IPS-20b (cell line): ENCODE results near the gene TRPM3.
"Not testable (repeated sequence)": the region's sequence is repeated elsewhere in the genome, so short reads cannot be mapped to it uniquely, and the experiment has no call there.

Experiments
- H3K27ac ChIP-seq: one replicate; pipeline ENCODE4 v1.5.1; 2013; ENCODE audit warnings: low read length
- H3K27me3 ChIP-seq: 2 replicates; pipeline ENCODE4 v1.6.1; 2013; ENCODE audit warnings: mild to moderate bottlenecking, low read length, inconsistent platforms; ENCODE audit not compliant: insufficient read depth
- H3K36me3 ChIP-seq: 2 replicates; pipeline ENCODE4 v1.6.1; 2013; ENCODE audit warnings: low read depth, mild to moderate bottlenecking, inconsistent platforms, low read length, moderate library complexity; ENCODE audit not compliant: insufficient read depth
- H3K4me1 ChIP-seq: 2 replicates; pipeline ENCODE4 v1.6.1; 2013; ENCODE audit warnings: mild to moderate bottlenecking, control low read depth, inconsistent platforms, low read length, moderate library complexity; ENCODE audit not compliant: insufficient read depth
- H3K4me3 ChIP-seq: 2 replicates; pipeline ENCODE4 v1.5.1; 2013; ENCODE audit warnings: mild to moderate bottlenecking, low read length, inconsistent platforms
- H3K9ac ChIP-seq: 2 replicates; pipeline ENCODE4 v1.6.1; 2013; ENCODE audit warnings: low read depth, mild to moderate bottlenecking, inconsistent platforms, low read length, moderate library complexity
- H3K9me3 ChIP-seq: 2 replicates; pipeline ENCODE4 v1.6.1; 2013; ENCODE audit warnings: mild to moderate bottlenecking, low read depth, low read length, inconsistent platforms; ENCODE audit not compliant: insufficient read depth

Gene TRPM3

GRCh38 chr9:70644627-70645026 lies 476.8 kb downstream of the TRPM3 start:
- H3K9me3 ChIP-seq, H3K36me3 ChIP-seq, H3K27me3 ChIP-seq, H3K4me3 ChIP-seq, H3K9ac ChIP-seq, H3K4me1 ChIP-seq, H3K27ac ChIP-seq: not testable (repeated sequence)

- H3K9ac ChIP-seq = no peak overlapping the region
- H3K4me1 ChIP-seq = no peaks in the 10 kb centered on the region
- H3K9me3 ChIP-seq = no peaks in the 10 kb centered on the region
- H3K27me3 ChIP-seq = no peaks in the 10 kb centered on the region
- H3K4me3 ChIP-seq = no peak overlapping the region
- H3K36me3 ChIP-seq = no peaks in the 10 kb centered on the region
- no peak overlapping the region for H3K27ac ChIP-seq
Observed at GRCh38 chr9:70642341-70642740, 479.1 kb downstream of the TRPM3 start.

- Histone ChIP-seq H3K9me3 (no peaks in the 10 kb centered on the region), H3K4me3 (no peak overlapping the region), H3K4me1 (no peaks in the 10 kb centered on the region), H3K27ac (no peak overlapping the region), H3K27me3 (no peaks in the 10 kb centered on the region), H3K36me3 (no peaks in the 10 kb centered on the region), H3K9ac (no peak overlapping the region)
Observed at GRCh38 chr9:70641631-70642030, 479.8 kb downstream of the TRPM3 start.

- no peaks in the 10 kb centered on the region for H3K4me1 ChIP-seq
- H3K27ac ChIP-seq = no peak overlapping the region
- H3K9me3 ChIP-seq = no peaks in the 10 kb centered on the region
Observed at GRCh38 chr9:70641031-70641430, 480.4 kb downstream of the TRPM3 start.

GRCh38 chr9:70639853-70640814 lies 481.3 kb downstream of the TRPM3 start:
- Histone ChIP-seq H3K9ac (no peak overlapping the region), H3K27ac (no peak overlapping the region), H3K4me1 (no peaks in the 10 kb centered on the region), H3K27me3 (no peaks in the 10 kb centered on the region), H3K4me3 (peak overlapping the region; percentile 34; the same call in 1 of the 2 replicates), H3K9me3 (no peaks in the 10 kb centered on the region), H3K36me3 (no peaks in the 10 kb centered on the region)

More at GRCh38 chr9:70641031-70641430, 480.4 kb downstream of the TRPM3 start:
- H3K9ac ChIP-seq = no peak overlapping the region
- H3K36me3 ChIP-seq = no peaks in the 10 kb centered on the region
- H3K4me3 ChIP-seq = no peak overlapping the region
- H3K27me3 ChIP-seq = no peaks in the 10 kb centered on the region

GRCh38 chr9:70635790-70636189 lies 485.6 kb downstream of the TRPM3 start:
- H3K9me3 ChIP-seq = no peaks in the 10 kb centered on the region
- H3K4me1 ChIP-seq = no peaks in the 10 kb centered on the region
- no peaks in the 10 kb centered on the region for H3K27me3 ChIP-seq
- no peak overlapping the region for H3K4me3 ChIP-seq
- no peak overlapping the region for H3K27ac ChIP-seq
- no peaks in the 10 kb centered on the region for H3K36me3 ChIP-seq
- no peak overlapping the region for H3K9ac ChIP-seq

GRCh38 chr9:70634696-70635095 lies 486.7 kb downstream of the TRPM3 start:
- Histone ChIP-seq H3K27ac (no peak overlapping the region), H3K27me3 (no peaks in the 10 kb centered on the region), H3K36me3 (no peaks in the 10 kb centered on the region), H3K9ac (no peak overlapping the region), H3K9me3 (no peaks in the 10 kb centered on the region), H3K4me1 (no peaks in the 10 kb centered on the region), H3K4me3 (no peak overlapping the region)

GRCh38 chr9:70630971-70631370 lies 490.4 kb downstream of the TRPM3 start:
- Histone ChIP-seq H3K27ac (no peak overlapping the region), H3K9ac (no peak overlapping the region), H3K4me1 (no peaks in the 10 kb centered on the region), H3K36me3 (no peaks in the 10 kb centered on the region), H3K27me3 (no peaks in the 10 kb centered on the region), H3K4me3 (no peak overlapping the region), H3K9me3 (no peaks in the 10 kb centered on the region)

GRCh38 chr9:70629080-70629685 lies 492.2 kb downstream of the TRPM3 start:
- H3K4me3 ChIP-seq, H3K27me3 ChIP-seq, H3K36me3 ChIP-seq, H3K4me1 ChIP-seq, H3K27ac ChIP-seq, H3K9ac ChIP-seq, H3K9me3 ChIP-seq: not testable (repeated sequence)

- Histone ChIP-seq H3K9ac (no peak overlapping the region), H3K4me1 (no peaks in the 10 kb centered on the region), H3K27ac (no peak overlapping the region), H3K9me3 (peaks cover 12% of the 10 kb centered on the region; the same call in 1 of the 2 replicates), H3K36me3 (no peaks in the 10 kb centered on the region), H3K4me3 (no peak overlapping the region), H3K27me3 (no peaks in the 10 kb centered on the region)
Observed at GRCh38 chr9:70625078-70625477, 496.3 kb downstream of the TRPM3 start.

GRCh38 chr9:70618784-70619183 lies 502.6 kb downstream of the TRPM3 start:
- H3K9ac ChIP-seq = no peak overlapping the region
- H3K27me3 ChIP-seq = no peaks in the 10 kb centered on the region
- H3K4me1 ChIP-seq = no peaks in the 10 kb centered on the region
- H3K27ac ChIP-seq = no peak overlapping the region
- no peak overlapping the region for H3K4me3 ChIP-seq
- no peaks in the 10 kb centered on the region for H3K36me3 ChIP-seq
- peaks cover 12% of the 10 kb centered on the region; the same call in 1 of the 2 replicates for H3K9me3 ChIP-seq
